ENCODE data around the gene COL11A2. TPM values are rescaled to one million over a fixed set of nuclear protein-coding genes. Genes with fewer than 3 reads are reported as not detected.
A peak's percentile ranks its signal among the peaks of the same experiment; 100 is the strongest.
"Not testable (repeated sequence)": the region's sequence is repeated elsewhere in the genome, so short reads cannot be mapped to it uniquely, and the experiment has no call there.

COL11A2 gene
- 0.32 TPM in 1 of 2 replicates, not detected in the other for total RNA-seq (2014; rRNA removed; shearing (Covaris generic))

- Histone ChIP-seq H3K36me3 (peaks cover 32% of the 10 kb centered on the region), H3K27me3 (replicated peaks) (peaks cover 17% of the 10 kb centered on the region), H3K9me3 (replicated peaks) (no peaks in the 10 kb centered on the region), H3K4me3 (no peak within 1 kb of the TSS), H3K27ac (no peak within 1 kb of the TSS), H3K4me1 (replicated peaks) (no peaks in the 10 kb centered on the region)
- DNase-seq (ENCODE audit: low read depth in 1 of 2, low spot score in 2 of 2), result no peak
These were observed at the start of gene COL11A2 for GRCh38 chr6:33192105-33192646. COL11A2 (minus strand) TSS chr6:33192467; CDS start chr6:33192240, 227 bp downstream.

- peaks cover 23% of the 10 kb centered on the region for H3K27me3 ChIP-seq (replicated peaks)
- no peaks in the 10 kb centered on the region for H3K9me3 ChIP-seq (replicated peaks)
- DNase-seq (ENCODE audit: low read depth in 1 of 2, low spot score in 2 of 2), result no peak
- H3K36me3 ChIP-seq, result no peaks in the 10 kb centered on the region
- H3K4me3 ChIP-seq, result no peak overlapping the region
- H3K27ac ChIP-seq, result no peak overlapping the region
- H3K4me1 ChIP-seq (replicated peaks), result no peaks in the 10 kb centered on the region
These were observed 49.7 kb upstream of the COL11A2 start for GRCh38 chr6:33241968-33242367.

GRCh38 chr6:33237741-33238140 lies 45.5 kb upstream of the COL11A2 start:
- Histone ChIP-seq H3K4me3 (no peak overlapping the region), H3K36me3 (no peaks in the 10 kb centered on the region), H3K9me3 (replicated peaks) (no peaks in the 10 kb centered on the region), H3K27ac (no peak overlapping the region), H3K4me1 (replicated peaks) (no peaks in the 10 kb centered on the region), H3K27me3 (replicated peaks) (peaks cover 30% of the 10 kb centered on the region)
- no peak for DNase-seq (ENCODE audit: low read depth in 1 of 2, low spot score in 2 of 2)

GRCh38 chr6:33236852-33237251 lies 44.6 kb upstream of the COL11A2 start:
- no peaks in the 10 kb centered on the region for H3K9me3 ChIP-seq (replicated peaks)
- H3K4me3 ChIP-seq, result no peak overlapping the region
- no peak overlapping the region for H3K27ac ChIP-seq
- no peak for DNase-seq (ENCODE audit: low read depth in 1 of 2, low spot score in 2 of 2)
- H3K27me3 ChIP-seq (replicated peaks), result peaks cover 22% of the 10 kb centered on the region
- H3K36me3 ChIP-seq, result no peaks in the 10 kb centered on the region
- no peaks in the 10 kb centered on the region for H3K4me1 ChIP-seq (replicated peaks)

- Histone ChIP-seq H3K4me3 (no peak overlapping the region), H3K36me3 (no peaks in the 10 kb centered on the region), H3K4me1 (replicated peaks) (no peaks in the 10 kb centered on the region), H3K27ac (no peak overlapping the region), H3K9me3 (replicated peaks) (no peaks in the 10 kb centered on the region), H3K27me3 (replicated peaks) (peaks cover 24% of the 10 kb centered on the region)
- no peak for DNase-seq (ENCODE audit: low read depth in 1 of 2, low spot score in 2 of 2)
These were observed 44.1 kb upstream of the COL11A2 start for GRCh38 chr6:33236328-33236727.

- H3K27me3 ChIP-seq (replicated peaks), result peaks cover 32% of the 10 kb centered on the region
- no peak overlapping the region for H3K4me3 ChIP-seq
- H3K27ac ChIP-seq, result no peak overlapping the region
- no peaks in the 10 kb centered on the region for H3K36me3 ChIP-seq
- no peak for DNase-seq (ENCODE audit: low read depth in 1 of 2, low spot score in 2 of 2)
- H3K9me3 ChIP-seq (replicated peaks), result no peaks in the 10 kb centered on the region
- H3K4me1 ChIP-seq (replicated peaks), result no peaks in the 10 kb centered on the region
These were observed 43.0 kb upstream of the COL11A2 start for GRCh38 chr6:33235221-33235634.

GRCh38 chr6:33226503-33227120 lies 34.3 kb upstream of the COL11A2 start:
- DNase-seq (ENCODE audit: low read depth in 1 of 2, low spot score in 2 of 2); H3K4me3 ChIP-seq; H3K27ac ChIP-seq; H3K36me3 ChIP-seq; H3K4me1 ChIP-seq (replicated peaks); H3K9me3 ChIP-seq (replicated peaks): not testable (repeated sequence)
- peaks cover 30% of the 10 kb centered on the region for H3K27me3 ChIP-seq (replicated peaks)

- Histone ChIP-seq H3K36me3 (no peaks in the 10 kb centered on the region), H3K27me3 (replicated peaks) (peaks cover 20% of the 10 kb centered on the region), H3K4me3 (no peak overlapping the region), H3K9me3 (replicated peaks) (no peaks in the 10 kb centered on the region), H3K27ac (no peak overlapping the region), H3K4me1 (replicated peaks) (peaks cover 11% of the 10 kb centered on the region)
- DNase-seq (ENCODE audit: low read depth in 1 of 2, low spot score in 2 of 2), result no peak
These were observed 25.4 kb upstream of the COL11A2 start for GRCh38 chr6:33217681-33218080.

GRCh38 chr6:33217246-33217645 lies 25.0 kb upstream of the COL11A2 start:
- Histone ChIP-seq H3K36me3 (no peaks in the 10 kb centered on the region), H3K4me3 (no peak overlapping the region), H3K27ac (no peak overlapping the region), H3K9me3 (replicated peaks) (no peaks in the 10 kb centered on the region), H3K27me3 (replicated peaks) (peaks cover 23% of the 10 kb centered on the region), H3K4me1 (replicated peaks) (peaks cover 15% of the 10 kb centered on the region)
- DNase-seq (ENCODE audit: low read depth in 1 of 2, low spot score in 2 of 2), result no peak

- no peak overlapping the region for H3K27ac ChIP-seq
- no peak for DNase-seq (ENCODE audit: low read depth in 1 of 2, low spot score in 2 of 2)
- no peaks in the 10 kb centered on the region for H3K9me3 ChIP-seq (replicated peaks)
- no peak overlapping the region for H3K4me3 ChIP-seq
- 0 out of 2 replicates have a peak, but pooled peaks cover 4% of the 10 kb centered on the region for H3K36me3 ChIP-seq
- H3K27me3 ChIP-seq (replicated peaks), result peaks cover 23% of the 10 kb centered on the region
- peaks cover 15% of the 10 kb centered on the region for H3K4me1 ChIP-seq (replicated peaks)
These were observed 23.9 kb upstream of the COL11A2 start for GRCh38 chr6:33216117-33216649.

GRCh38 chr6:33215271-33216116 lies 23.2 kb upstream of the COL11A2 start:
- H3K9me3 ChIP-seq (replicated peaks), result no peaks in the 10 kb centered on the region
- peaks cover 23% of the 10 kb centered on the region for H3K27me3 ChIP-seq (replicated peaks)
- H3K4me1 ChIP-seq (replicated peaks), result peaks cover 15% of the 10 kb centered on the region
- no peak overlapping the region for H3K4me3 ChIP-seq
- DNase-seq (ENCODE audit: low read depth in 1 of 2, low spot score in 2 of 2), result no peak
- H3K36me3 ChIP-seq, result peaks cover 4% of the 10 kb centered on the region; the same call in 1 of the 2 replicates
- H3K27ac ChIP-seq, result no peak overlapping the region

GRCh38 chr6:33213989-33214335 lies 21.7 kb upstream of the COL11A2 start:
- no peak for DNase-seq (ENCODE audit: low read depth in 1 of 2, low spot score in 2 of 2)
- peaks cover 17% of the 10 kb centered on the region for H3K4me1 ChIP-seq (replicated peaks)

GRCh38 chr6:33213166-33213988 lies 21.1 kb upstream of the COL11A2 start:
- peaks cover 19% of the 10 kb centered on the region for H3K4me1 ChIP-seq (replicated peaks)
- peaks cover 22% of the 10 kb centered on the region for H3K36me3 ChIP-seq
- peaks cover 23% of the 10 kb centered on the region for H3K27me3 ChIP-seq (replicated peaks)
- no peak overlapping the region for H3K27ac ChIP-seq
- DNase-seq (ENCODE audit: low read depth in 1 of 2, low spot score in 2 of 2), result peak in 1 of 2 experiments; percentile 16
- peak overlapping the region; percentile 18 for H3K4me3 ChIP-seq
- no peaks in the 10 kb centered on the region for H3K9me3 ChIP-seq (replicated peaks)

More at GRCh38 chr6:33213989-33214335, 21.7 kb upstream of the COL11A2 start:
- Histone ChIP-seq H3K9me3 (replicated peaks) (no peaks in the 10 kb centered on the region), H3K27me3 (replicated peaks) (peaks cover 23% of the 10 kb centered on the region), H3K36me3 (peaks cover 19% of the 10 kb centered on the region), H3K27ac (no peak overlapping the region), H3K4me3 (no peak overlapping the region)
